H9 (cell line): ENCODE measurements around the gene RNLS. TPM values are rescaled to one million over a fixed set of nuclear protein-coding genes. Genes with fewer than 3 reads are reported as not detected.

Experiments
- DNase-seq: peaks from one replicate; pipeline ENCODE4 v3.0.0-alpha.2; 2017
- H2AFZ ChIP-seq: one replicate; pipeline ENCODE4 v1.6.1; 2013; ENCODE audit warnings: mild to moderate bottlenecking, low read length, control low read depth, moderate library complexity
- H2AK5ac ChIP-seq: 2 replicates; pipeline ENCODE4 v1.6.1; 2013; ENCODE audit warnings: low read length, control low read depth, mixed read lengths; ENCODE audit not compliant: insufficient read length
- H2BK120ac ChIP-seq: one replicate; pipeline ENCODE4 v1.6.1; 2013; ENCODE audit warnings: low read depth, mild to moderate bottlenecking, low read length, control low read depth, inconsistent platforms; ENCODE audit not compliant: poor library complexity, severe bottlenecking
- H2BK12ac ChIP-seq: 2 replicates; pipeline ENCODE4 v1.6.1; 2013; ENCODE audit warnings: low read length, control low read depth, mixed read lengths, low read depth; ENCODE audit not compliant: insufficient read length
- H2BK15ac ChIP-seq: 2 replicates; pipeline ENCODE4 v1.6.1; 2013; ENCODE audit warnings: low read depth, low read length, control low read depth
- H2BK20ac ChIP-seq: one replicate; pipeline ENCODE4 v1.6.1; 2013; ENCODE audit warnings: low read depth, mild to moderate bottlenecking, low read length, control low read depth, inconsistent platforms; ENCODE audit not compliant: poor library complexity, severe bottlenecking
- H2BK5ac ChIP-seq: 2 replicates; pipeline ENCODE4 v1.6.1; 2013; ENCODE audit warnings: low read length, control low read depth, mixed read lengths; ENCODE audit not compliant: insufficient read length
- H3K14ac ChIP-seq: 2 replicates; pipeline ENCODE4 v1.6.1; 2013; ENCODE audit warnings: low read length, control low read depth; ENCODE audit not compliant: insufficient read depth
- H3K18ac ChIP-seq: 2 replicates; pipeline ENCODE4 v1.6.1; 2013; ENCODE audit warnings: low read depth, mild to moderate bottlenecking, mixed read lengths, low read length, control low read depth; ENCODE audit not compliant: insufficient read length
- H3K23ac ChIP-seq: 2 replicates; pipeline ENCODE4 v1.6.1; 2013; ENCODE audit warnings: low read length, control low read depth, mixed read lengths, low read depth; ENCODE audit not compliant: insufficient read length
- H3K23me2 ChIP-seq: 2 replicates; pipeline ENCODE4 v1.6.1; 2013; ENCODE audit warnings: low read depth, mild to moderate bottlenecking, mixed read lengths, low read length, control low read depth; ENCODE audit not compliant: insufficient read length, poor library complexity, severe bottlenecking
- H3K27ac ChIP-seq: 2 replicates; pipeline ENCODE4 v1.5.1; 2013; ENCODE audit warnings: low read length, control low read depth, mixed read lengths, low read depth; ENCODE audit not compliant: insufficient read length
- H3K27me3 ChIP-seq: 2 replicates; pipeline ENCODE4 v1.6.1; 2013; ENCODE audit warnings: low read length, control low read depth, inconsistent platforms; ENCODE audit not compliant: insufficient read depth
- H3K4ac ChIP-seq: 2 replicates; pipeline ENCODE4 v1.6.1; 2013; ENCODE audit warnings: low read depth, mild to moderate bottlenecking, control low read depth, inconsistent platforms, low read length, moderate library complexity
- H3K4me1 ChIP-seq: 2 replicates; pipeline ENCODE4 v1.6.1; 2013; ENCODE audit warnings: low read length, control low read depth, inconsistent platforms; ENCODE audit not compliant: insufficient read depth
- H3K4me2 ChIP-seq: 2 replicates; pipeline ENCODE4 v1.6.1; 2013; ENCODE audit warnings: low read length, control low read depth, mixed read lengths; ENCODE audit not compliant: insufficient read length, insufficient read depth
- H3K56ac ChIP-seq: 2 replicates; pipeline ENCODE4 v1.6.1; 2013; ENCODE audit warnings: low read depth, mild to moderate bottlenecking, mixed read lengths, low read length, control low read depth; ENCODE audit not compliant: insufficient read length
- H3K79me1 ChIP-seq: 2 replicates; pipeline ENCODE4 v1.6.1; 2013; ENCODE audit warnings: low read depth, mild to moderate bottlenecking, moderate library complexity, low read length, control low read depth, inconsistent platforms; ENCODE audit not compliant: insufficient read depth, poor library complexity, severe bottlenecking
- H3K79me2 ChIP-seq: 2 replicates; pipeline ENCODE4 v1.6.1; 2013; ENCODE audit warnings: low read length, control low read depth, inconsistent platforms; ENCODE audit not compliant: insufficient read depth
- H3K9ac ChIP-seq: 2 replicates; pipeline ENCODE4 v1.6.1; 2013; ENCODE audit warnings: low read length, control low read depth, mixed read lengths; ENCODE audit not compliant: insufficient read length; ENCODE audit errors: extremely low read depth
- H3K9me3 ChIP-seq: one replicate; pipeline ENCODE4 v1.6.1; 2013; ENCODE audit warnings: low read depth, low read length, inconsistent platforms; ENCODE audit not compliant: control insufficient read depth
- H3T11ph ChIP-seq: one replicate; pipeline ENCODE4 v1.6.1; 2013; ENCODE audit warnings: mild to moderate bottlenecking, low read length, control low read depth, inconsistent platforms
- H4K20me1 ChIP-seq: one replicate; pipeline ENCODE4 v1.6.1; 2013; ENCODE audit not compliant: control insufficient read depth, insufficient read length, insufficient read depth
- H4K5ac ChIP-seq: 2 replicates; pipeline ENCODE4 v1.6.1; 2013; ENCODE audit warnings: low read depth, mild to moderate bottlenecking, mixed read lengths, low read length, control low read depth; ENCODE audit not compliant: insufficient read length
- H4K8ac ChIP-seq: replicated peaks from 2 replicates; pipeline ENCODE4 v1.6.1; 2013; ENCODE audit warnings: low read length, control low read depth, mixed read lengths, low read depth; ENCODE audit not compliant: insufficient read length
- H4K91ac ChIP-seq: 2 replicates; pipeline ENCODE4 v1.6.1; 2013; ENCODE audit warnings: low read depth, mild to moderate bottlenecking, moderate library complexity, mixed read lengths, low read length, control low read depth; ENCODE audit not compliant: insufficient read length
- H3K27ac Mint-ChIP-seq, 3 experiments: 2 replicates in 2 of 3; 3 replicates in 1 of 3; pipeline ENCODE4 v1.8.0; 2020 to 2021; ENCODE audit warnings: mixed read lengths in 3 of 3, mild to moderate bottlenecking in 1 of 3, moderate library complexity in 1 of 3
- H3K27me3 Mint-ChIP-seq: 2 replicates; pipeline ENCODE4 v1.8.0; 2021; ENCODE audit warnings: low read depth, mild to moderate bottlenecking, moderate library complexity, mixed read lengths
- H3K36me3 Mint-ChIP-seq, 3 experiments: 2 replicates in 2 of 3; 3 replicates in 1 of 3; pipeline ENCODE4 v1.8.0; 2020 to 2021; ENCODE audit warnings: low read depth in 3 of 3, mixed read lengths in 3 of 3; ENCODE audit not compliant: insufficient read depth in 1 of 3
- H3K4me1 Mint-ChIP-seq, 2 experiments: 2 replicates each; pipeline ENCODE4 v1.8.0; 2020; ENCODE audit warnings: mixed read lengths in 2 of 2
- H3K4me3 Mint-ChIP-seq, 2 experiments: 2 replicates in 1 of 2; 3 replicates in 1 of 2; pipeline ENCODE4 v1.8.0; 2020 to 2021; ENCODE audit warnings: mild to moderate bottlenecking in 2 of 2, mixed read lengths in 2 of 2, moderate library complexity in 1 of 2
- H3K9me3 Mint-ChIP-seq, 2 experiments: 2 replicates in 1 of 2; 3 replicates in 1 of 2; pipeline ENCODE4 v1.8.0; 2020; ENCODE audit warnings: mild to moderate bottlenecking in 2 of 2, mixed read lengths in 2 of 2, moderate library complexity in 1 of 2
- CTCF ChIP-seq: fragments of 200-600 bp; sonication (generic); conservative IDR thresholded peaks from 3 replicates; pipeline ENCODE4 v1.8.0; 2021; ENCODE audit warnings: antibody characterized with exemption, mild to moderate bottlenecking
- WGBS: extraction: QIAGEN DNeasy Blood & Tissue Kit; methylation state at CpG from one replicate; pipeline ENCODE4 v1.1.7; 2013; ENCODE audit warnings: missing lambda C conversion rate, low lambda C conversion rate, mixed read lengths; ENCODE audit not compliant: insufficient read length; ENCODE audit errors: extremely low coverage; 5-methylcytosine and 5-hydroxymethylcytosine counted together
- total RNA-seq: library from RNA; stranded (reverse); gene quantifications from 2 replicates; pipeline ENCODE4 v1.2.1, GENCODE V29; 2021

Gene RNLS
- total RNA-seq, 1 experiment from 2014 or later, result 7.5 TPM

GRCh38 chr10:88293073-88293472 lies 290.0 kb downstream of the RNLS start:
- Histone ChIP-seq H2BK5ac (no peak overlapping the region), H4K5ac (no peak overlapping the region), H3K23me2 (no peaks in the 10 kb centered on the region), H3K56ac (no peak overlapping the region), H3K27ac (no peak overlapping the region), H4K91ac (no peak overlapping the region), H2BK15ac (no peak overlapping the region), H2BK120ac (no peak overlapping the region), H3K9ac (no peak overlapping the region), H2AK5ac (no peak overlapping the region), H3T11ph (no peak overlapping the region), H3K79me1 (no peaks in the 10 kb centered on the region), H2BK12ac (no peak overlapping the region), H3K14ac (no peak overlapping the region), H2BK20ac (no peak overlapping the region), H4K20me1 (no peaks in the 10 kb centered on the region), H3K27me3 (no peaks in the 10 kb centered on the region), H3K4me2 (no peak overlapping the region), H3K23ac (no peak overlapping the region), H3K79me2 (no peaks in the 10 kb centered on the region), H2AFZ (no peak overlapping the region), H3K9me3 (no peaks in the 10 kb centered on the region), H3K4me1 (no peaks in the 10 kb centered on the region), H3K4ac (no peak overlapping the region), H3K18ac (no peak overlapping the region), H4K8ac (no peak overlapping the region)
- WGBS, result no CpG with 5 or more reads among the region's 1 CpG
- Mint-ChIP-seq H3K36me3 (no peaks in the 10 kb centered on the region), H3K9me3 (no peaks in the 10 kb centered on the region), H3K27me3 (no peaks in the 10 kb centered on the region), H3K4me3 (no peak overlapping the region), H3K4me1 (no peaks in the 10 kb centered on the region), H3K27ac (no peak overlapping the region)
- no peak for TF ChIP-seq CTCF
- DNase-seq, result no peak
